ENCODE measurements around the gene RPS3. TPM values are rescaled to one million over a fixed set of nuclear protein-coding genes. Genes with fewer than 3 reads are reported as not detected.

Gene RPS3
- total and polyA plus RNA-seq, 5 donors: 1,021 to 1,263 (median 1,171) TPM

DNA sequence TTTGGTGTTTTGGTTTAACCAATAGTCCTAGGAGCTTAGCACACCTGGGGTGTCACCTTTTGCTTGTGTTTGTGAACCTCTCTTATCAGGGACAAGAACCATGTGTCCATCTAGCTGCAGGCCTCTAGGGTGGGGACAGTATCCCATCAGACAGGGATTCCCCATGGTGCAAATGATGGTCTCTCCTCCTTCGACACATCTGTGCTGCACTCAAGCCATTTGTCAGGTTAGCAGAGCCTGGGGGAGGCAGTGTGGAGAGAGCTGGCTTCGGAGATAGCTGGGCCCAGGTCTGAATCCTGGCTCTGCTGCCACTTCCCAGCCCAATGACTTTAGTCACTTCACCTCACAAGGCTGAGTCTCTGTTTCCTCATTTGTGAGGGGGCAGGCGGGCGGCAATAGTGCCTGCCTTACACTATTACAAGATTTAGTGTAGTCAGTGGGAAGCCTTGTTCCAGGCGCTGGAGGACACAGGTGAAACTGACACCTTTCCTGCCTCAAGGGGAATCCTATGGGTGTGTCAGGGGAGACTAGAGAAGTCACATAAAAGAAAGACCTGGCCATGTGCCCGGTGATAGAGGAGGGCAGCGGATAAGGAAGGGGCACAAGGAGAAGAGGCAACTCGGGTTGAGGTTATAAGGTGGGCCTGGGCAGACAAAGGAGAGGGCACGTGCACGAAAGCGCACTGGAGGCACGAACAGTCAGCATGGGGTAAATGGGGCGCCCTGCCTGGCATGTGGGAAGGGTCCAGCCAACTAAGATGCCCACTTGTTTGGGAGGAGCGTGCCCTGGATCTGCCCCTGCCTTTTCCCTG is 21.1 kb downstream of the RPS3 start:
- Histone ChIP-seq H3K27ac (ENCODE audit: low read length) (no peak overlapping the region), H3K4me3 (ENCODE audit: low read length) (no peak overlapping the region), H3K9me3 (ENCODE audit: control insufficient read depth, low read length) (no peaks in the 10 kb centered on the region), H3K27me3 (ENCODE audit: control insufficient read depth, insufficient read depth) (no peaks in the 10 kb centered on the region), H3K4me1 (ENCODE audit: control insufficient read depth, insufficient read depth, low read length) (no peaks in the 10 kb centered on the region)
- WGBS: 84% methylated on average over 14 of the region's 14 CpGs
- intact Hi-C loops (cut with DNase I): no loop called here
- ATAC-seq: no peak
- DNase-seq: no peak

DNA sequence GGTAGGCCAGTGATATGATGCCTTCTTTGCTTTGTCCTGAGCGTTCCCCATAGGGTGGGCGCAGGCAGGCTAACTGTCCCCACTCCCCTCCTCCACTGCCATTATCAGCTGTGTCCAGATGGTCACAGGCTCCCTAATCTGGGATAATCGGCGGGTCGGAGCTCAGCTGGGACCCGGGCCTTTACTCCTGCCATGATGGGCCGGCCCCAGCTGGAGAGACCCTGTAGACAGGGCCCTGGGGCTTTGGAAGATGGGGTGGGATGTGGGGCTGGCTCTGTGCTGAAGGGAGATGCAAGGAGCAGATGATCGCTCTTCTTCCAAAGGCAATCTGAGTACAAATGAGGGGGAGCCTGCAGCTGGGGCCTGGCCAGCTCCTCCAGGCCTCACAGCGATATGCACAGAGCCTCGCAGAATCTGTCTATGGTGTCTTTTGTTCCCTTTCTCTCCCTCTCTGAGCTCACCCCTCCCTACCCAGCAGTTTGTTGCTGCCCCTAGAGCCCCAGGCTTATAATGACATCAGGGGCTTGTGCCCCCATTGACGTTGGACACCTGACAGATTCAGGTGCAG is 21.8 kb downstream of the RPS3 start:
- ATAC-seq: no peak
- intact Hi-C loops (cut with DNase I): no loop called here
- WGBS: 57% methylated on average over 11 of the region's 11 CpGs

DNA sequence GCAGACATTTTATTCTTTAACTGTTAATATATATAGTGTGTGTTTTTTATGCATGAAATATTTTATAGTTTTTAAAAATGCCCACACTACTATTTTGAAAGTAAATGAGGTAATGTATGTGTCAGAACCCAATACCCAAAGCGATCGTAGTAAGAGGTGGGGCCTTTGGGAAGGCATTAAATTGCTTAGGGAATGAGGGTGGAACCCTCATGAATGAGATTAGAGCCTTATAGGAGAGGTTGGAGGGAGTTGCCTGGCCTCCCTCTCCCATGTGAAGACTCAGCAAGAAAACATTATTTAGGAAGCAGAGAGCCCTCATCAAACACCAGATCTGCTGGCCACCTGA is 22.6 kb downstream of the RPS3 start:
- H3K9me3 ChIP-seq (ENCODE audit: control insufficient read depth, low read length): no peaks in the 10 kb centered on the region
- intact Hi-C loops (cut with DNase I): no loop called here
- H3K27ac ChIP-seq (ENCODE audit: low read length): no peak overlapping the region
- DNase-seq (no peak), ATAC-seq (no peak)
- 82% methylated on average over 2 of the region's 2 CpGs for WGBS
- H3K27me3 ChIP-seq (ENCODE audit: control insufficient read depth, insufficient read depth): no peaks in the 10 kb centered on the region
- no peak overlapping the region for H3K4me3 ChIP-seq (ENCODE audit: low read length)
- no peaks in the 10 kb centered on the region for H3K4me1 ChIP-seq (ENCODE audit: control insufficient read depth, insufficient read depth, low read length)

More for the DNA sequence above, 21.8 kb downstream of the RPS3 start:
- Histone ChIP-seq H3K9me3 (ENCODE audit: control insufficient read depth, low read length) (no peaks in the 10 kb centered on the region), H3K4me3 (ENCODE audit: low read length) (no peak overlapping the region), H3K4me1 (ENCODE audit: control insufficient read depth, insufficient read depth, low read length) (no peaks in the 10 kb centered on the region), H3K27me3 (ENCODE audit: control insufficient read depth, insufficient read depth) (no peaks in the 10 kb centered on the region), H3K27ac (ENCODE audit: low read length) (no peak overlapping the region)
- DNase-seq: no peak

DNA sequence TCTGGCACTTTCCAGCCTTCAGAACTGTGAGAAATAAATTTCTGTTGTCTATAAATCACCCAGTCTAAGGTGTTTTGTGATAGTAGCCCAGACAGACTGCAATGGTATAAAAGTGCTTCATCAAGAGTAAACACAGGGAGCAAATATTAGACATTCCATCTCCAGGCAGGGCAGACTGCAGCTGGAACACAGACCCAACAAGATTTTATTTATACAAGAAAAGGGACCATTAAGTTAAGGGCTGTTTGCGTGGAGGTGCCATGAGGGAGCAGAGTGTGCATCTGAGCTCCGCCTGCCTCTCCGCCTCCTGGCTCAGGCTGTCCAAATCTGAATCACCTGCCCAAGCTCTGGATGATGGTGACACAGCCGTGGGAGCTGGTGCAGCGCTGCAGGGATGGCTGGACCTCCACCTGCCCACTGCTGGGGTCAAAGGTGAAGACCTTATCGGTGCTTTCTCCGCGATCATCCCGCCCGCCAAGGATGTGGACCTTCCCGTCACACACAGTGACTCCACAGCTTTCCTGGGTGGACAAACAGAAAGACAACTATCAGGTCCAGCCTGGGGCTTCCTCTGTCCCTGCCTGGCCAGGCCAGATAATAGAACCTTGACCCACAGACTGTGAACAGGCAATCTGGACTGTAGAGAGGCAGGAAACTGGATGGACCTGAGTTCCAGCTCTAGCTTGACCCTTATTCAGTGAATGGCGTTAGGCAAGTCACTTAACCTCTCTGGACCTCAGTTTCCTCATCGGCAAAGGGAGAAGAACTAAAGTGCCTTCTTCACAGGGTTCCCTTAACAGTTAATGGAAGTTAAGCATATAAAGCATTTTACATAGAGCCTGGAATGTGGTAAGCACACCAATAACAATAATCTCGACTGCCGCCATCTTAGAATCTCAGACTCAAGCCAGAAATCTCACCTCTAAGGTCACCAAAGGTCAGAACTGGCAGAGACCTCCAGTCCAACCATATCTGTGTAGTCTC is 23.2 kb downstream of the RPS3 start:
- Histone ChIP-seq H3K4me1 (ENCODE audit: control insufficient read depth, insufficient read depth, low read length) (peaks cover under 1% of the 10 kb centered on the region), H3K27ac (ENCODE audit: low read length) (no peak overlapping the region), H3K9me3 (ENCODE audit: control insufficient read depth, low read length) (no peaks in the 10 kb centered on the region), H3K27me3 (ENCODE audit: control insufficient read depth, insufficient read depth) (no peaks in the 10 kb centered on the region), H3K4me3 (ENCODE audit: low read length) (no peak overlapping the region)
- intact Hi-C loops (cut with DNase I): no loop called here
- 85% methylated on average over 15 of the region's 15 CpGs for WGBS
- no peak for DNase-seq
- ATAC-seq: no peak

DNA sequence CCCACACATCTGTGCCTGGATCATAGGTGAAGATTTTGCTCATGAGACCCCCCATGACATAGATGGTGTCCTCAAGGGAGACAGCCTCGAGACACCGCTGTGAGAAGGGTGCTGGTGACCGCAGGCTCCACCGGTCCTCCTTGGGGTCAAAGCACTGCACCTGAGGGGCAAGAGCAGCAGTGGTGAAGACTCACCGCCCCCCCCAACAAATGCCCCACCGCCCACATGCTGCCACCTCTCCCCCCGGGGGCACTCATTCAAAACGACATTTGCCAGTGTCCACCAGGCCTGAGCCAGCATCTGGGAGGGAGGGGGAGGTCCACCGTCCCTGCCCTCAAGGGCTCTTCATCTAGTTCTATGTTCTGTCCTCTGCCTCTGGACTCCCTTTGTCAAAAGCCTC is 24.4 kb downstream of the RPS3 start:
- Histone ChIP-seq H3K4me1 (ENCODE audit: control insufficient read depth, insufficient read depth, low read length) (peaks cover 4% of the 10 kb centered on the region), H3K9me3 (ENCODE audit: control insufficient read depth, low read length) (no peaks in the 10 kb centered on the region), H3K4me3 (ENCODE audit: low read length) (no peak overlapping the region), H3K27ac (ENCODE audit: low read length) (no peak overlapping the region), H3K27me3 (ENCODE audit: control insufficient read depth, insufficient read depth) (no peaks in the 10 kb centered on the region)
- intact Hi-C loops (cut with DNase I): no loop called here
- ATAC-seq: no peak
- WGBS: 79% methylated on average over 9 of the region's 9 CpGs
- no peak for DNase-seq

DNA sequence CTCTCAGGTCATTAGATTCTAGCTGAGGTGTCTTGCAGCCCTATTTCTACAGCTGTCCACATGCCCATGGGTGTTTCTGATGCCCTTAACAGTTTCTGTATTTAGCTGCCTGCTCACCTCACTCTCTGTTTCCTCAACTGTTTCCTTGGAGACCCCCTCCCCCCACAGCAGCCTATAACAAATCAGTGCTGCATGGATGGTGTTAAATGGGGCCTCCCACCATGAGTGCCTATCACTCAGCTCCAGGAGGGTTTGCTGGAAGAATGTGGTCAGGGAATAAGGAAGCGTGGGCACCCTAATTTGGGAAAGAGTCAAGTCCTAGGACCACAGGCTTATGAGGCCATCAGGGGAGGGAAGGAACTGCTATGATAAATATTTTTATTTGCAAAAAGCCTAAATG is 25.1 kb downstream of the RPS3 start:
- DNase-seq (no peak), ATAC-seq (peak; percentile 9)
- H3K27me3 ChIP-seq (ENCODE audit: control insufficient read depth, insufficient read depth): no peaks in the 10 kb centered on the region
- 79% methylated on average over 1 of the region's 1 CpG for WGBS
- H3K27ac ChIP-seq (ENCODE audit: low read length): no peak overlapping the region
- no peak overlapping the region for H3K4me3 ChIP-seq (ENCODE audit: low read length)
- H3K9me3 ChIP-seq (ENCODE audit: control insufficient read depth, low read length): no peaks in the 10 kb centered on the region
- intact Hi-C loops (cut with DNase I): no loop called here
- H3K4me1 ChIP-seq (ENCODE audit: control insufficient read depth, insufficient read depth, low read length): peaks cover 4% of the 10 kb centered on the region

DNA sequence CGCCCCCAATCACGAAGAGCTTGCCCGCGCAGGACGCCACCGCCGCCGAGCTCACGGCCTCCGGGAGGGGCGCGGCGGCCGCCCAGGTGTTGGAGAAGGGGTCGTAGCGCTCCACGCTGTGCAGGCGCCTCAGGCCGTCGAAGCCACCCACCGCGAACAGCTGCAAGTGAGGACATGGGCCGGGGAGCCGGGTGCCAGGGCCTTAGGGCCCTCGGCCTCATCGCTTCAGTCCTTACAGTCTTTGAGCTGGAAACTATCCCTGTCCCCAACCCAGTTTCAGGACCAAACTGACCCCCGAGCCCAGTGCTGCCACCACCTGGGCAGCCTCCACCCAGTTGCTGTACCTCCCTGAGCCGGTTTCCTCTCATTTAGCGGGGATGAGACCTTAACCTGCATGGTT is 26.1 kb downstream of the RPS3 start:
- Histone ChIP-seq H3K9me3 (ENCODE audit: control insufficient read depth, low read length) (no peaks in the 10 kb centered on the region), H3K4me3 (ENCODE audit: low read length) (no peak overlapping the region), H3K4me1 (ENCODE audit: control insufficient read depth, insufficient read depth, low read length) (peaks cover 7% of the 10 kb centered on the region), H3K27ac (ENCODE audit: low read length) (no peak overlapping the region), H3K27me3 (ENCODE audit: control insufficient read depth, insufficient read depth) (no peaks in the 10 kb centered on the region)
- intact Hi-C loops (cut with DNase I): no loop called here
- ATAC-seq: no peak
- DNase-seq: no peak
- WGBS: 80% methylated on average over 29 of the region's 29 CpGs

DNA sequence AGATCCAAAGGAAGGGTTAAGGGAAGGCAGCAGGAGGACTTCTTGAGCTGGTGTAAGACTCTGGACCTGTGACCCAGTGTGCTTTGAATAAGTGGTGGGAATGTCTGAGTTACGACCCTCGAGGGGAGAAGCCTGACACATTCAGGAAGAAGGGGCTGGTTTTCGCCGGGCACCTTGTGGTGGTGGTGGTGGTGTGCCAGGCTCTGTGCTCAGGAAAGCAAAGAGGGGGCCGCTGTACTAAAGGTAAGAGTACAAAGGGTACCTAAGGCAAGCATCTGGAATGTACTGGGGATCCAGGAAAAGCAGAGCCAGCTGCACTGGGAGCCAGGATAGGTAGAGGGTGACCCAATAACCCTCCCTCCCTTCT is 27.4 kb downstream of the RPS3 start:
- ATAC-seq: no peak
- H3K27me3 ChIP-seq (ENCODE audit: control insufficient read depth, insufficient read depth): no peaks in the 10 kb centered on the region
- intact Hi-C loops (cut with DNase I): no loop called here
- H3K9me3 ChIP-seq (ENCODE audit: control insufficient read depth, low read length): no peaks in the 10 kb centered on the region
- no peak for DNase-seq
- H3K4me3 ChIP-seq (ENCODE audit: low read length): no peak overlapping the region
- peaks cover 7% of the 10 kb centered on the region for H3K4me1 ChIP-seq (ENCODE audit: control insufficient read depth, insufficient read depth, low read length)
- H3K27ac ChIP-seq (ENCODE audit: low read length): no peak overlapping the region
- 91% methylated on average over 5 of the region's 5 CpGs for WGBS

DNA sequence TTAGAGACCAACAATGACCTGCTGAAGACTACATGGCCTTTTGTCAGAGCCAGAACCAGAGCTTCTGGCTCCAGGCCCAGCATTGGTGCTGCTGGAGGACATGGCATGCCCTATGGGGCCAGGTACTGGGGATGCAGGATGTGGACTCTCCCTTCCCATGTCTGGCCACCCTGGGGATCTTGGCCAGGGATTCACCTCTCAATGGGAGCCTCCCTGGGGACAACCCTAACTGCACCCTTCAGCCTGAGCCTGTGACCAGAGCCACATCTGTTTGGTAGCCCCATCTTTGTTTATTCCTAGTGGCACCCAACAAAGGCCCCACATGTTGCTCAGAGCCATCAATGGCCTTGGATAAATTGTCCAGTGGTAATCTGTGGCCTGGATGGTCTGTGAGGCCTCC is 27.9 kb downstream of the RPS3 start:
- intact Hi-C loops (cut with DNase I): no loop called here
- Histone ChIP-seq H3K4me3 (ENCODE audit: low read length) (no peak overlapping the region), H3K4me1 (ENCODE audit: control insufficient read depth, insufficient read depth, low read length) (peaks cover 7% of the 10 kb centered on the region), H3K27ac (ENCODE audit: low read length) (no peak overlapping the region), H3K27me3 (ENCODE audit: control insufficient read depth, insufficient read depth) (no peaks in the 10 kb centered on the region), H3K9me3 (ENCODE audit: control insufficient read depth, low read length) (no peaks in the 10 kb centered on the region)
- no peak for DNase-seq
- ATAC-seq: no peak

DNA sequence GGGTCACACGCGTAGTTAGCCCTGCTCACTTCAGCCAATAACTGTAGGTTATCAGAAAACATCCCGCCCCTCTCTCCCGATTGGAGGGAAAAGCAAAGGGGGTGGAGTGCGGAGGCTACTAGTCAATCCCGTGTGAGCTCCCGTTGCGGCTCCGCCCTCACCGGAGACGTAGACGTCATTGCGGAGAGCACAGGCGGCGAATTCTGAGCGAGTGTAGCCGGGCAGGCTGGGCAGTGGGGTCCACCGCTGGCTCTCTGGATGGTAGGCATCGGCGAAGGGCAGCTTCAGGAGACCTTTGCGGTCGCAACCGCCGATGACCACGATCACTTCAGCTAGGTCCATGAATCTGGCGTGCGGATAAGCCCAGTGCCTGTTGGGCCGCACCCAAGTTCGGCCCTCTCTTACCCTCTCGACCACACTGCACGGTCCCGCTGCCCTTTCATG is 29.0 kb downstream of the RPS3 start:
- Histone ChIP-seq H3K27ac (ENCODE audit: low read length) (peak overlapping the region; percentile 26), H3K27me3 (ENCODE audit: control insufficient read depth, insufficient read depth) (no peaks in the 10 kb centered on the region), H3K4me3 (ENCODE audit: low read length) (peak overlapping the region; percentile 25), H3K9me3 (ENCODE audit: control insufficient read depth, low read length) (no peaks in the 10 kb centered on the region), H3K4me1 (ENCODE audit: control insufficient read depth, insufficient read depth, low read length) (peaks cover 7% of the 10 kb centered on the region)
- ATAC-seq: peak; percentile 92 to 94
- WGBS: 26% methylated on average over 32 of the region's 32 CpGs
- intact Hi-C loops (cut with DNase I): no loop called here
- peak; percentile 94 to 99 (median 95) for DNase-seq

All from right cardiac atrium (tissue), 5 donors.